ENCODE results near the gene ANO9.
A peak's percentile ranks its signal among the peaks of the same experiment; 100 is the strongest.

The ANO9 gene

GRCh38 chr11:420054-420910 lies 21.5 kb downstream of the ANO9 start:
- peaks cover 11% of the 10 kb centered on the region for H3K4me1 ChIP-seq (ENCODE audit: control insufficient read depth, insufficient read depth, low read length)
- H3K9me3 ChIP-seq (ENCODE audit: control insufficient read depth, insufficient read depth, low read length), result no peaks in the 10 kb centered on the region
- H3K9ac ChIP-seq (ENCODE audit: low read depth, low read length), result no peak overlapping the region
- no peaks in the 10 kb centered on the region for H3K36me3 ChIP-seq (ENCODE audit: control insufficient read depth, insufficient read depth, low read length)
- H3K27ac ChIP-seq (ENCODE audit: low read depth, low read length), result no peak overlapping the region
- no peak overlapping the region for H3K4me3 ChIP-seq (ENCODE audit: low read depth, low read length)
- H3K27me3 ChIP-seq (ENCODE audit: control insufficient read depth, insufficient read depth, low read length), result peaks cover 11% of the 10 kb centered on the region; the same call in 1 of the 2 replicates

GRCh38 chr11:419248-420005 lies 22.4 kb downstream of the ANO9 start:
- peaks cover 11% of the 10 kb centered on the region for H3K4me1 ChIP-seq (ENCODE audit: control insufficient read depth, insufficient read depth, low read length)
- H3K9me3 ChIP-seq (ENCODE audit: control insufficient read depth, insufficient read depth, low read length), result no peaks in the 10 kb centered on the region
- no peaks in the 10 kb centered on the region for H3K36me3 ChIP-seq (ENCODE audit: control insufficient read depth, insufficient read depth, low read length)
- H3K4me3 ChIP-seq (ENCODE audit: low read depth, low read length), result no peak overlapping the region
- no peak overlapping the region for H3K27ac ChIP-seq (ENCODE audit: low read depth, low read length)
- no peak overlapping the region for H3K9ac ChIP-seq (ENCODE audit: low read depth, low read length)
- peaks cover 11% of the 10 kb centered on the region; the same call in 1 of the 2 replicates for H3K27me3 ChIP-seq (ENCODE audit: control insufficient read depth, insufficient read depth, low read length)

- Histone ChIP-seq H3K36me3 (ENCODE audit: control insufficient read depth, insufficient read depth, low read length) (no peaks in the 10 kb centered on the region), H3K4me3 (ENCODE audit: low read depth, low read length) (no peak overlapping the region), H3K9ac (ENCODE audit: low read depth, low read length) (no peak overlapping the region), H3K27ac (ENCODE audit: low read depth, low read length) (no peak overlapping the region), H3K4me1 (ENCODE audit: control insufficient read depth, insufficient read depth, low read length) (peaks cover 11% of the 10 kb centered on the region), H3K9me3 (ENCODE audit: control insufficient read depth, insufficient read depth, low read length) (no peaks in the 10 kb centered on the region), H3K27me3 (ENCODE audit: control insufficient read depth, insufficient read depth, low read length) (peaks cover 11% of the 10 kb centered on the region; the same call in 1 of the 2 replicates)
Measured at GRCh38 chr11:418343-419247, 23.2 kb downstream of the ANO9 start.

GRCh38 chr11:417652-418342 lies 24.0 kb downstream of the ANO9 start:
- Histone ChIP-seq H3K27ac (ENCODE audit: low read depth, low read length) (no peak overlapping the region), H3K9me3 (ENCODE audit: control insufficient read depth, insufficient read depth, low read length) (no peaks in the 10 kb centered on the region), H3K27me3 (ENCODE audit: control insufficient read depth, insufficient read depth, low read length) (peaks cover 11% of the 10 kb centered on the region; the same call in 1 of the 2 replicates), H3K4me3 (ENCODE audit: low read depth, low read length) (peak overlapping the region; percentile 76; the same call in 1 of the 2 replicates), H3K4me1 (ENCODE audit: control insufficient read depth, insufficient read depth, low read length) (peaks cover 11% of the 10 kb centered on the region), H3K9ac (ENCODE audit: low read depth, low read length) (no peak overlapping the region), H3K36me3 (ENCODE audit: control insufficient read depth, insufficient read depth, low read length) (no peaks in the 10 kb centered on the region)

GRCh38 chr11:416757-417621 lies 24.8 kb downstream of the ANO9 start:
- H3K9ac ChIP-seq (ENCODE audit: low read depth, low read length), result peak overlapping the region; percentile 55; the same call in 1 of the 2 replicates
- peaks cover 11% of the 10 kb centered on the region; the same call in 1 of the 2 replicates for H3K27me3 ChIP-seq (ENCODE audit: control insufficient read depth, insufficient read depth, low read length)
- peak overlapping the region; percentile 76 for H3K4me3 ChIP-seq (ENCODE audit: low read depth, low read length)
- H3K36me3 ChIP-seq (ENCODE audit: control insufficient read depth, insufficient read depth, low read length), result no peaks in the 10 kb centered on the region
- H3K27ac ChIP-seq (ENCODE audit: low read depth, low read length), result no peak overlapping the region
- H3K9me3 ChIP-seq (ENCODE audit: control insufficient read depth, insufficient read depth, low read length), result no peaks in the 10 kb centered on the region
- peaks cover 11% of the 10 kb centered on the region for H3K4me1 ChIP-seq (ENCODE audit: control insufficient read depth, insufficient read depth, low read length)

- Histone ChIP-seq H3K36me3 (ENCODE audit: control insufficient read depth, insufficient read depth, low read length) (no peaks in the 10 kb centered on the region), H3K9ac (ENCODE audit: low read depth, low read length) (peak overlapping the region; percentile 55; the same call in 1 of the 2 replicates), H3K27me3 (ENCODE audit: control insufficient read depth, insufficient read depth, low read length) (peaks cover 11% of the 10 kb centered on the region; the same call in 1 of the 2 replicates), H3K9me3 (ENCODE audit: control insufficient read depth, insufficient read depth, low read length) (no peaks in the 10 kb centered on the region), H3K4me3 (ENCODE audit: low read depth, low read length) (peak overlapping the region; percentile 76), H3K27ac (ENCODE audit: low read depth, low read length) (no peak overlapping the region), H3K4me1 (ENCODE audit: control insufficient read depth, insufficient read depth, low read length) (peaks cover 11% of the 10 kb centered on the region)
Measured at GRCh38 chr11:416051-416756, 25.6 kb downstream of the ANO9 start.

DNA sequence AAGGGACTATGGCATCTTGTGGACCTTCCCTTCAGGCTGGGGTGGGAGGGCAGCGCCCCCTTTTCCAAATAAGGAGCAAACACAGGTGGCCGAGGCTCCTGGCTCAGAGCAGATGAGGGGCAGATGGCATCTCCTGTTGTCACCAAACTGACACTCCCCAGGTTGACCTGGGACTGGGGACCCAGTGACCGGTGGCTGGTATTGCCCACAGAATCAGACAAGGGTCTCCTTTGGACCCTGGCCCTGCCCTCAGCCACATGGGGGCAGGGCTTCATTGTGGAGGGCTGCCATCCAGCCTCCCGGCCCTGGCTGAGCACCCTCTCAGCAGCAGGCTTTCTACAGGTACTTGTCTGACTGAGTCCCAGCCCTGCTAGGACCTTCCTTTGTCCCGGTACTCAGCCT lies 26.2 kb downstream of the ANO9 start:
- peaks cover 11% of the 10 kb centered on the region for H3K4me1 ChIP-seq (ENCODE audit: control insufficient read depth, insufficient read depth, low read length)
- peak overlapping the region; percentile 76; the same call in 1 of the 2 replicates for H3K4me3 ChIP-seq (ENCODE audit: low read depth, low read length)
- H3K9me3 ChIP-seq (ENCODE audit: control insufficient read depth, insufficient read depth, low read length), result no peaks in the 10 kb centered on the region
- peaks cover 11% of the 10 kb centered on the region; the same call in 1 of the 2 replicates for H3K27me3 ChIP-seq (ENCODE audit: control insufficient read depth, insufficient read depth, low read length)
- no peaks in the 10 kb centered on the region for H3K36me3 ChIP-seq (ENCODE audit: control insufficient read depth, insufficient read depth, low read length)
- no peak overlapping the region for H3K9ac ChIP-seq (ENCODE audit: low read depth, low read length)
- H3K27ac ChIP-seq (ENCODE audit: low read depth, low read length), result no peak overlapping the region

- Histone ChIP-seq H3K4me1 (ENCODE audit: control insufficient read depth, insufficient read depth, low read length) (peaks cover 11% of the 10 kb centered on the region), H3K27me3 (ENCODE audit: control insufficient read depth, insufficient read depth, low read length) (peaks cover 11% of the 10 kb centered on the region; the same call in 1 of the 2 replicates), H3K9me3 (ENCODE audit: control insufficient read depth, insufficient read depth, low read length) (no peaks in the 10 kb centered on the region), H3K27ac (ENCODE audit: low read depth, low read length) (no peak overlapping the region), H3K4me3 (ENCODE audit: low read depth, low read length) (no peak overlapping the region), H3K36me3 (ENCODE audit: control insufficient read depth, insufficient read depth, low read length) (no peaks in the 10 kb centered on the region), H3K9ac (ENCODE audit: low read depth, low read length) (no peak overlapping the region)
Measured at GRCh38 chr11:414318-414857, 27.4 kb downstream of the ANO9 start.

All from HUES48 (cell line).